Measurements from ENCODE around the gene RDH14.

The RDH14 gene

GRCh38 chr2:18560031-18560796 lies at the start of gene RDH14:
Gene RDH14, minus strand, starts transcription at chr2:18560653. Its CDS starts 81 bp downstream, at chr2:18560572.
- peak; percentile 77 for DNase-seq (ENCODE audit: low read depth)

DNA sequence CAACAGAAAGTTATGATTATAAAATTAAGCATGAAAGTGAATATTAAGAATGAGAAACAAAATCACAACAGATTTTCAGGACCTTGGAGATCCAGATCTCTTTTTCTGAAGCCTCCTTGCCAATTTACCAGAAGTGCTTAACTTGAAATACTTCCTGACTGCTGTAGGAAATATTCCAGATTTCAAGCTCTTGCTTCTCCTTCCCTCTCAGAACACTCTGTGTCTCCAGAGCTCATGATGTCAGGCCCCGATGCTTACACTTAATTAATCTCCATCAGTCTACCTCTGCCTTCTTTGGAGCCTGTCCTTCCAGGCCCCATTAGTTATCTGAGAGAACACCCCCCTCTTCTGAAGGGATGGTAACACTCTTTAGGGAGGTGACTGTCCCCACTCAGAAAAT lies 49.6 kb upstream of the RDH14 start:
- DNase-seq (ENCODE audit: low read depth), result no peak

GRCh38 chr2:18605115-18605514 lies 44.7 kb upstream of the RDH14 start:
- no peak for DNase-seq (ENCODE audit: low read depth)

- DNase-seq (ENCODE audit: low read depth), result no peak
Observed at GRCh38 chr2:18604531-18604885, 44.1 kb upstream of the RDH14 start.

- DNase-seq (ENCODE audit: low read depth), result no peak
Observed at GRCh38 chr2:18603854-18604530, 43.5 kb upstream of the RDH14 start.

GRCh38 chr2:18602298-18602697 lies 41.8 kb upstream of the RDH14 start:
- DNase-seq (ENCODE audit: low read depth), result no peak

DNA sequence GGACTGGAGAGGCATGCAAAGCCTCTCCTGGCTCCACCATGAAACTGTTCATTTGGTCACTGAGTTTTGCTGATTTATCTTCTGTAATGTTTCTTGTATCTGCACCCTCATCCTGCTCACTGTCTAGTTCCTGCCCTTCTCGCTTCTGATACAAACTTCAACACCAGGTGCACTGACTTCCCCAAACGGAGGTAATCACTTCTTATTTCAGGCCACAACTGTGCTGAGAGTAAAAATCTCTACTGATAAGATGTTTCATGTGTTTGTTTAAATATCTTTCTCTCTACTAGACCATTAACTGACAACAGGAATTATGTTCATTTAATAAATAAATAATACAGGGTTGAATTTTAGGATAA lies 39.8 kb upstream of the RDH14 start:
- no peak for DNase-seq (ENCODE audit: low read depth)

DNA sequence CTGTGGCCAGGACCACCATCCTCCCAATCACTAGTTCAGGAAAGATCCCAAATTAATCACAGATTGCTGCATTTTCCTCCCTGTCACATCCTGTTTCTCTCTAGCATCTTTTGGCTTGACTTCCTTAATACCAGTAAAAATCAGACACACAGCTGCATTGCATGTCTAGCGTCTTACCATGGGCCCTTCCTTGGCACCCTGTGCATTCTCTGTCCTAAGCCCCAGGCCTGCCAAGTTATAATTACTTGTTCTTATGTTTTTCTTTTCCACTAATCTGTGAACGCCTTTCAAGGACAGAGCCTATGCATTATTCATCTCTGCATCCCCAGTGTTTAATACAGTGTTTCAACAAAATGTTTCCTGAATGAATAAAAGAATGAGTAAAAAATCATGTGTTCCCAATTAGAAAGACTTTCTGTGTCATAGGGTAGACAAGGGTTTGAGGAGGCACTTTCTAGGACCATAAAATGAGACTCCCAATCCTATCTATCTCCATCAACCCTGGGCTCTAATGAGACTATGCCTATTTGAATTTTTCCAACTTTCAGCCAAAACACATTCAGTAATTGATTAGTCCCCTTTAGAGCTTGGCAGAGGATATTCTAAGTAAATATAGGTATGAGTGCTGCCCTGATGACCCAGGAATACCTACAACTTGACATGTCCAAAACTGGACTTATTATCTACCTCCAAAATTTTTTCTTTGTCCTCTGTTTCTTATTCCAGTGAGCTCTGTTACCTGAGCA lies 39.2 kb upstream of the RDH14 start:
- peak; percentile 78 for DNase-seq (ENCODE audit: low read depth)

DNA sequence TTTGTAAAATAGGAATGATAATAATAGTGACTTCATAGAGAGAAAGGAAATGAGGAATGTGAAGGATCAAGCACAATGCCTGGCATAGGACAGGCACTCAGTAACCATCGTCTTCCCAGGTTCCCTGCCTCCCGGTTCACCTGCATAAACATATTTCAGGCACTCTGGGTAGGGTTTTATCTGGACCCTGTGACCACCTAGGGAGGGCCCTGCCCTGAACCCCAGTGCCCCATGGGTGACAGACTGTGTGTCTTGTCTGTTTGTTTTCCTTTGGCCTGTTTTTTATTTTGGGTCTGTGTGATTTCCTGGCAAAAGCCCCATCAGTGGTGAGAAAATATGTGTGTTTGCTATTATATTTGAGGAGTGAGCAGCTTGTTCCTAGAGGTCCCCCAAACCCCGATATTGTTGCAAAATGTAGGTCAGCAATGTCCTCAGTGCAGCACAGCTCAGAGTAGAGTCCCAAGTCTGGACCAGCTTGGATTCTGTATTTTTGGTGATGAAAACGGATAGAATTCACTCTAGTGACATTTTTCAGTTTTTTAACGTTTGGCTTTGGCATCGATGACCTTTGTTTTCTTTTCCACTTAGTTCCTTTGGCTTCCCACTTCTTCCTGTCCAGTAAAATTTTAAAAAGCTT lies 38.5 kb upstream of the RDH14 start:
- no peak for DNase-seq (ENCODE audit: low read depth)

DNA sequence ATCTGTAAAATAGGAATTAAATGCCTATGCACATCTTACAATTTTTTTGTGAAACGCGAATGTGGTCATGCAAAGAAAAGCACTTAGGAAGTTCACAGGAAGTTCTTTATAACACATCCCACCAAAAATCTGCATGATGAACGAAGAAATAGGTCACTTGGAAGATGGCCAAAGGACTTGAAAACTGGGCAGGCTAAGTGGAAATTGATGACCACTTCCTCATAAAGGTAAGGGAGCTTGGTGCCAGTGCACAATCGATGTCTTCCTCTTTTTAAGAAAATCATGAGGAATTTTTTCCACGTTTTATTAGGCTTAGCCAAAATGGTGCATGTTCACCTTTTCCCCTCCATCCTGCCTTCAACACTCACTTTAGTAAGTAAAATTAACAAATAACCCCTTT lies 37.2 kb upstream of the RDH14 start:
- no peak for DNase-seq (ENCODE audit: low read depth)

- no peak for DNase-seq (ENCODE audit: low read depth)
Observed at GRCh38 chr2:18596993-18597392, 36.5 kb upstream of the RDH14 start.

DNA sequence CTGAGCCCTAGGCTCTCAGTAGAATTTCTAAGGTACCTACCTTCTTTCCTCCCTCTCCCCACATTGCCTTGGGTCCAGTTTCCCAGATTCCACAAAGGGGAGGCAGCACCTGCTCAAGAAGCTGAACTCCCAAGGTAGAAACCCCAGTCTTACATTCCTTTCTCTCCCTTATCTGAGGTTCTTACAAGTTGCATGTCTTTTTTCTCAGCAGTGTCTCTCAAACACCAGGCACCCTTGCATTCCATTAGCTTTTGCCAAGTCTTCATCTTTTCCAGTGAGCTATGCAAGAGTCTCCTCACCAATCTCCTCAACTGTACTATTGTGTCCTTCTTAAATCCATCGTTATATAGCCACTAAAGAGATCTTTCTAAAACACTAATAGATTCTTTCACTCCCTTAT lies 33.0 kb upstream of the RDH14 start:
- no peak for DNase-seq (ENCODE audit: low read depth)

GRCh38 chr2:18592372-18592771 lies 31.9 kb upstream of the RDH14 start:
- DNase-seq (ENCODE audit: low read depth), result no peak

DNA sequence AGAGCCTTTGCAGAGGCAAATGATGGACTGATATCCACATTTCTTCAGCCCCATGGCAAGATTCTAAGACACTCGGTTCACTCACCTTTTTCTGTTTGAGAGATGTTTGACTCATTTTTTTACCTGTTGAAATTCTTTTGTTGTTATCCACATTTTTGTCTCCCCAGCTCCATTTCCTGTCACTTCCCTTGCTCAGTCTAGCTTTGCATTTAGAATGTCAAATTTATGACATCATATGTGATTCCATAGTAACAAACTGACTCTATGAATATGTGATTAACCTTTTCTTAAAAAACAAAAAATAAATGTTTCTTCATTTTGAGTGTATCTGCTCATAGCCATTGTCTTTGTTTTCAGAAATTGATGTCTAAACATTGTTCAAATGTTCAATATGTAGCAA lies 28.9 kb upstream of the RDH14 start, which contains the start of gene NT5C1B:
Gene NT5C1B, minus strand, starts transcription at position 216 of the 400 bp plus-strand sequence. Its CDS starts 101 bp downstream, at position 115.
- no peak for DNase-seq (ENCODE audit: low read depth)

DNA sequence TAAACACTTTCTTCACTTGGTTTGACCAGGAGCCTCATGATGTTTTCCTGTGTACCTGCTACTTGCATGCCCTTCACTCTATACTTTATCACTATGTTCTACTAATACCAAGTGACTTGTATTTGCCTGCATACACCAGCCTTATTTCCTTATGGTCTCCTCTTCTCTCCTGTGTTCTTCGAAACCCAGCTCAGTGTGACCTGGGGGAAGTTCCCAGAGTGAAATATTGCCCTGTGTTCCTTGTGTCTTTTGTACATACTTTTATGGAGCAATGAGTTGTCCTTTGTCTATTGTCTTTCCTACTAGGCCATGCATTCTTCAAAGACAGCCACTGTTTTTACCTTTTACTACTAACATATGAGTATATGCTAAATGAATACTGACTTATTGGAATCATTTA lies 28.3 kb upstream of the RDH14 start:
- no peak for DNase-seq (ENCODE audit: low read depth)

GRCh38 chr2:18588049-18588448 lies 27.6 kb upstream of the RDH14 start:
- no peak for DNase-seq (ENCODE audit: low read depth)

DNA sequence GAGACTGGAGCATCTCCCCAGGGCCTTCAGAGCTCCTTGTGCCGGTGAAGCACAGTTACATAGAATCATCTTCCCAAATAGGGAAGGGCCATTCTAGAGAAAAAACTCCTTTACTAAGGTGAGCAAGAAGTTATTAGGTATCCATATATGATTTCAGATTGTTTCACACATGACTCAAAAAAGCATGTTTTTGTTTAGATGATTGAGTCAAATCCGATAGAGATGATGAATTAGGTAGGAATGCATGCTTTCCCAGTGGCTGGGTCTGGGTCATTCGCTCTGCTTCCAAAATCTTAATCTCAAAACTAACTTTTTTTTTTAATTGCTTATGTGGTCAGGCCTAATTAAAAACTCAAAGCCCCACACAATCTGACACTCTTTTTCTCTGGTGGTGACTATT lies 25.1 kb upstream of the RDH14 start:
- DNase-seq (ENCODE audit: low read depth), result no peak

GRCh38 chr2:18584608-18584954 lies 24.1 kb upstream of the RDH14 start:
- no peak for DNase-seq (ENCODE audit: low read depth)

DNA sequence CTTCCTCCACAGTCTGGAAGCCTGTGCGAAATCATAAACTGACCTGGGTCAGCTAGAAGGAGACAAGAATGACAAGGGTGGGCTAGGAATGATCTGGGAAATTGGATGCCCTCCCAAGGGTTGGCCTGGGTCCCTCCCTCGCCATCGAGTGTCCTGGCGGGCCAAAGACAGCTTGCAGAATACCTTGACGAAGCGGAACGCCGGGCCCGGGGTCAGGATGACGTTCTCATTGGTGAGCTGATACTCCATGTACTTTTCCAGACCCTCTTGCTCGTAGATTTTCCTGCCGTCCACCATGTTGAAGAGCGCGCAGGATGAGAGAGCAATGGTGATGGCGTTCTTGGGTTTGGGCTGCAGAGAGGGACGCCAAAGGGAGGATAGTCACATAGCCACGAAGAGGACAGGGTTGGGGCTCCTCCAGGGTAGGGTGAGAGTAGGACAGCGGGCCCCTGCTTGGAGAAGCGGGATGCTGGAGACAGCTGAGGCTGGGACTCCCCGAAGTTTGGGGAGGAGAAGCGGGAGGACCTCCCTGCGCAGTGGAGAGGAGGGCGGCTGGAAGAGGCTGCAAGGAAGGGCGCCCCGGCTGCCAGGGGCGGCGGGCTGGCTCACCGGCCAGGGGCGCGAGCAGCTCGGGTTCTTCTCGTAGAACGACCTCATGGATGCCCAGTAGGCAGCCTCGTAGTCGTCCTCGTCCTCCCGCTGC lies 23.6 kb upstream of the RDH14 start:
- no peak for DNase-seq (ENCODE audit: low read depth)

GRCh38 chr2:18580606-18581005 lies 20.2 kb upstream of the RDH14 start:
- no peak for DNase-seq (ENCODE audit: low read depth)

DNA sequence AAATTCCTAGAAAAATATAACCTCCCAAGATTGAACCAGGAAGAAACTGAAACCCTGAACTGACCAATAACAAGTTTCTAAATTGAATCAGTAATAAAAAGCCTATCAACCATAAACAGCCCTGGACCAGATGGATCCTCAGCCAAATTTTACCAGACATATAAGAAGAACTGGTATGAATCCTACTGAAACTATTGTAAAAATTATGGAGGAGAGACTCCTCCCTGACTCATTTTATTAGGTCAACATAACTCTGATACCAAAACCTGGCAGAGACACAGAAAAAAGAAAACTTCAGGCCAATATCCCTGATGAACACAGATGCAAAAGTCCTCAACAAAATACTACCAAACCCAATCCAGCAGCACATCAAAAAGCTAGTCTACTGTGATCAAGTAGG lies 17.6 kb upstream of the RDH14 start:
- DNase-seq (ENCODE audit: low read depth), result no peak

DNA sequence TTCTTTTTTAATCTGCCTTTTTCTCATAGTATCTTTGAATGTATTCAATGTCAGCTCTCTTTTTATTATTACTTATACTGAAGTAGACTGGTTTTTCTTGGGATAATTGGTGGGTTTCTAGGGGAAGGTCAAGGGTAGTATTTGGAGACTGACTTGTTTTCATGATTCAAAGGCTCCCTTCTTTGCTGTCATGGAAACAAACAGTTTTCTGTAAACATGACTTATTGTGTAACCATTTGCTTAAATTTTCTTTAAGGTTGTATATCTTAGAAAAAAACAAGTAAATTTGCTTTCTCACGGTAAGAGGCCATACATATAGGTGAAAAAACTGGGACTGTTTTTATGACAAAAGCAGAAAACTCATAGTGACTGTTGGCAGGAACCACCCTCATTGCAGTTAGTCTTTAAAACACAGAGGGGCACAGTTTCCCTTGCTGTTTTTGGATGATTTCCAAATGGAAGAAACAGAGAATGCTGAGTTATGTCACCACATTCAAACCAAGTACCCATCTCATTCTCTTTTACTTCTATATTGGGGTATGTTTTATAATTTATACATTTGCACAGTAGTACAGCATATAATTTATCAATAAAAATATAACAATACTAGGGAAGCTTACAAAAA lies 5.8 kb upstream of the RDH14 start:
- DNase-seq (ENCODE audit: low read depth), result no peak

Data from GM04504 (cell line).